WTC11 (cell line): ENCODE measurements around the gene AHR. TPM values are rescaled to one million over a fixed set of nuclear protein-coding genes. Genes with fewer than 3 reads are reported as not detected.

Experiments used
- ATAC-seq: fragments of 200-7000 bp; cut with Tn5 transposase; 2 replicates; pipeline ENCODE4 v1.10.0; 2021; ENCODE audit warnings: mild to moderate bottlenecking, moderate library complexity
- CTCF ChIA-PET: fragments of 300-600 bp; sonication (Branson Sonifier 250); formaldehyde crosslinking; loops from one replicate; lab custom pipeline; 2021; ENCODE audit warnings: antibody characterized with exemption; lab: Charles Lee
- POLR2A ChIA-PET: fragments of 350-600 bp; sonication (Branson Sonifier 250); formaldehyde crosslinking; loops from one replicate; lab custom pipeline; 2021; ENCODE audit warnings: antibody characterized with exemption; lab: Charles Lee
- DNase-seq: peaks from one replicate; pipeline ENCODE4 v3.0.0; 2021; ENCODE audit warnings: low spot score
- H3K27ac Mint-ChIP-seq: 2 replicates; pipeline ENCODE4 v1.8.0; 2021; ENCODE audit warnings: mixed read lengths
- H3K27me3 Mint-ChIP-seq: 2 replicates; pipeline ENCODE4 v1.8.0; 2021; ENCODE audit warnings: low read depth, mild to moderate bottlenecking, moderate library complexity, mixed read lengths
- H3K36me3 Mint-ChIP-seq: 2 replicates; pipeline ENCODE4 v1.8.0; 2021; ENCODE audit warnings: mixed read lengths
- H3K4me1 Mint-ChIP-seq: 2 replicates; pipeline ENCODE4 v1.8.0; 2022; ENCODE audit warnings: mixed read lengths
- H3K4me3 Mint-ChIP-seq: 2 replicates; pipeline ENCODE4 v1.8.0; 2021; ENCODE audit warnings: mild to moderate bottlenecking, moderate library complexity, mixed read lengths
- H3K9me3 Mint-ChIP-seq: 2 replicates; pipeline ENCODE4 v1.8.0; 2021; ENCODE audit warnings: mixed read lengths
- ARID4B ChIP-seq: sonication (generic); formaldehyde crosslinking; IDR thresholded peaks from 2 replicates; pipeline ENCODE4 v1.8.0; 2023; ENCODE audit warnings: missing genetic modification reagents, mild to moderate bottlenecking, borderline replicate concordance
- CBFB ChIP-seq: sonication (generic); formaldehyde crosslinking; IDR thresholded peaks from 2 replicates; pipeline ENCODE4 v1.8.1; 2022; ENCODE audit warnings: mild to moderate bottlenecking, low read depth, missing genetic modification reagents
- CREB1 ChIP-seq: sonication (generic); formaldehyde crosslinking; IDR thresholded peaks from 2 replicates; pipeline ENCODE4 v1.8.0; 2023; ENCODE audit warnings: mild to moderate bottlenecking, missing genetic modification reagents
- CREM ChIP-seq: sonication (generic); formaldehyde crosslinking; IDR thresholded peaks from 2 replicates; pipeline ENCODE4 v1.8.1; 2022; ENCODE audit warnings: mild to moderate bottlenecking, missing genetic modification reagents, moderate library complexity
- FOXP1 ChIP-seq: sonication (generic); formaldehyde crosslinking; IDR thresholded peaks from 2 replicates; pipeline ENCODE4 v1.8.0; 2022; ENCODE audit warnings: missing genetic modification reagents, mild to moderate bottlenecking, moderate library complexity, borderline replicate concordance
- GABPB1 ChIP-seq: sonication (generic); formaldehyde crosslinking; IDR thresholded peaks from 2 replicates; pipeline ENCODE4 v1.8.1; 2023; ENCODE audit warnings: mild to moderate bottlenecking, missing genetic modification reagents
- GRHL2 ChIP-seq: fragments of 250-450 bp; sonication (Bioruptor Pico); IDR thresholded peaks from 2 replicates; pipeline ENCODE4 v1.8.0; 2022; ENCODE audit warnings: mild to moderate bottlenecking, moderate library complexity; ENCODE audit not compliant: insufficient replicate concordance, severe bottlenecking
- IRF1 ChIP-seq: sonication (generic); formaldehyde crosslinking; IDR thresholded peaks from 2 replicates; pipeline ENCODE4 v1.8.0; 2023; ENCODE audit warnings: missing genetic modification reagents
- MXD4 ChIP-seq: fragments of 250-450 bp; sonication (Bioruptor Pico); IDR thresholded peaks from 2 replicates; pipeline ENCODE4 v1.8.0; 2021; ENCODE audit warnings: mild to moderate bottlenecking, moderate library complexity, borderline replicate concordance
- NFYB ChIP-seq: sonication (generic); formaldehyde crosslinking; conservative IDR thresholded peaks from 2 replicates; pipeline ENCODE4 v1.8.0; 2022; ENCODE audit warnings: low read depth, missing genetic modification reagents
- NR3C1 ChIP-seq: sonication (generic); formaldehyde crosslinking; conservative IDR thresholded peaks from 2 replicates; pipeline ENCODE4 v1.8.1; 2023; ENCODE audit warnings: low read depth, mild to moderate bottlenecking, missing genetic modification reagents
- OVOL2 ChIP-seq: fragments of 250-450 bp; sonication (Bioruptor Pico); IDR thresholded peaks from 2 replicates; pipeline ENCODE4 v1.9.0; 2021; ENCODE audit warnings: mild to moderate bottlenecking, borderline replicate concordance
- SMAD3 ChIP-seq: sonication (generic); formaldehyde crosslinking; IDR thresholded peaks from 2 replicates; pipeline ENCODE4 v1.8.0; 2022; ENCODE audit warnings: missing genetic modification reagents, mild to moderate bottlenecking, borderline replicate concordance
- SMAD4 ChIP-seq: sonication (generic); formaldehyde crosslinking; IDR thresholded peaks from 2 replicates; pipeline ENCODE4 v1.8.0; 2022; ENCODE audit warnings: mild to moderate bottlenecking, missing genetic modification reagents
- SP1 ChIP-seq: sonication (generic); formaldehyde crosslinking; conservative IDR thresholded peaks from 2 replicates; pipeline ENCODE4 v1.8.1; 2022; ENCODE audit warnings: missing genetic modification reagents
- ZBTB21 ChIP-seq: sonication (generic); formaldehyde crosslinking; IDR thresholded peaks from 2 replicates; pipeline ENCODE4 v1.8.1; 2023; ENCODE audit warnings: mild to moderate bottlenecking, missing genetic modification reagents, borderline replicate concordance
- ZMAT4 ChIP-seq: fragments of 250-450 bp; sonication (Bioruptor Pico); IDR thresholded peaks from 2 replicates; pipeline ENCODE4 v1.9.0; 2021; ENCODE audit warnings: mild to moderate bottlenecking
- ZNF219 ChIP-seq: sonication (generic); formaldehyde crosslinking; IDR thresholded peaks from 2 replicates; pipeline ENCODE4 v1.8.0; 2023; ENCODE audit warnings: missing genetic modification reagents, mild to moderate bottlenecking, borderline replicate concordance
- ZNF423 ChIP-seq: fragments of 250-450 bp; sonication (Bioruptor Pico); IDR thresholded peaks from 2 replicates; pipeline ENCODE4 v2.1.2; 2022; ENCODE audit warnings: mild to moderate bottlenecking, moderate library complexity
- total RNA-seq: library from RNA; stranded (reverse); gene quantifications from 3 replicates; pipeline ENCODE4 v1.2.3, GENCODE V29; 2021
- TF ChIP-seq, protein P1 (sequence below): sonication (generic); formaldehyde crosslinking; IDR thresholded peaks from 2 replicates; pipeline ENCODE4 v1.8.1; 2023; ENCODE audit warnings: mild to moderate bottlenecking, missing genetic modification reagents
- TF ChIP-seq, protein P2 (sequence below): sonication (generic); formaldehyde crosslinking; IDR thresholded peaks from 2 replicates; pipeline ENCODE4 v1.8.0; 2022; ENCODE audit warnings: mild to moderate bottlenecking, missing genetic modification reagents

AHR gene
- total RNA-seq, 1 experiment from 2014 or later: 5.8 TPM

DNA sequence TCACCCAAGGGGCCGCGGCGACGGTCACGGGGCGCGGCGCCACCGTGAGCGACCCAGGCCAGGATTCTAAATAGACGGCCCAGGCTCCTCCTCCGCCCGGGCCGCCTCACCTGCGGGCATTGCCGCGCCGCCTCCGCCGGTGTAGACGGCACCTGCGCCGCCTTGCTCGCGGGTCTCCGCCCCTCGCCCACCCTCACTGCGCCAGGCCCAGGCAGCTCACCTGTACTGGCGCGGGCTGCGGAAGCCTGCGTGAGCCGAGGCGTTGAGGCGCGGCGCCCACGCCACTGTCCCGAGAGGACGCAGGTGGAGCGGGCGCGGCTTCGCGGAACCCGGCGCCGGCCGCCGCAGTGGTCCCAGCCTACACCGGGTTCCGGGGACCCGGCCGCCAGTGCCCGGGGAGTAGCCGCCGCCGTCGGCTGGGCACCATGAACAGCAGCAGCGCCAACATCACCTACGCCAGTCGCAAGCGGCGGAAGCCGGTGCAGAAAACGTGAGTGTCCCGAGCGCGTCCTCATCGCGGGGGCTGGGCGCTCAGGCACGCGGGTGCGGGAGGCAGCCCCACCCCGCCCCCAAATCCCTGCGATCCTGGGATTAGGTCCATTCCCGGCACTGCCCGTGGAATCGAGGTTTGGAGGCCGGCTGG is 509 bp downstream of the AHR start (continued):
- TF ChIP-seq ARID4B (CRISPR knock-in tag) (peak; percentile 30; the same call in 1 of the 2 replicates), CREB1 (CRISPR knock-in tag) (0 out of 2 replicates have a peak, but pooled peaks have one; percentile 25), SMAD4 (CRISPR knock-in tag) (no peak), CBFB (peak; percentile 28; the same call in 1 of the 2 replicates)
- TF ChIP-seq, protein P1, sequence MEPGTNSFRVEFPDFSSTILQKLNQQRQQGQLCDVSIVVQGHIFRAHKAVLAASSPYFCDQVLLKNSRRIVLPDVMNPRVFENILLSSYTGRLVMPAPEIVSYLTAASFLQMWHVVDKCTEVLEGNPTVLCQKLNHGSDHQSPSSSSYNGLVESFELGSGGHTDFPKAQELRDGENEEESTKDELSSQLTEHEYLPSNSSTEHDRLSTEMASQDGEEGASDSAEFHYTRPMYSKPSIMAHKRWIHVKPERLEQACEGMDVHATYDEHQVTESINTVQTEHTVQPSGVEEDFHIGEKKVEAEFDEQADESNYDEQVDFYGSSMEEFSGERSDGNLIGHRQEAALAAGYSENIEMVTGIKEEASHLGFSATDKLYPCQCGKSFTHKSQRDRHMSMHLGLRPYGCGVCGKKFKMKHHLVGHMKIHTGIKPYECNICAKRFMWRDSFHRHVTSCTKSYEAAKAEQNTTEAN (CRISPR knock-in tag): 0 out of 2 replicates have a peak, but pooled peaks have one; percentile 38

GRCh38 chr7:17299483-17299991 is 1.1 kb downstream of the AHR start:
- Mint-ChIP-seq H3K4me1 (peaks cover 30% of the 10 kb centered on the region), H3K4me3 (peak overlapping the region; percentile 91)
- no peak for ATAC-seq
- no peak for TF ChIP-seq SMAD3 (CRISPR knock-in tag)
- no peak for TF ChIP-seq OVOL2 (CRISPR knock-in tag)
- TF ChIP-seq ZNF423 (CRISPR knock-in tag): no peak
- TF ChIP-seq IRF1 (CRISPR knock-in tag): no peak
- no peak for TF ChIP-seq NR3C1 (CRISPR knock-in tag)
- TF ChIP-seq, protein P2, sequence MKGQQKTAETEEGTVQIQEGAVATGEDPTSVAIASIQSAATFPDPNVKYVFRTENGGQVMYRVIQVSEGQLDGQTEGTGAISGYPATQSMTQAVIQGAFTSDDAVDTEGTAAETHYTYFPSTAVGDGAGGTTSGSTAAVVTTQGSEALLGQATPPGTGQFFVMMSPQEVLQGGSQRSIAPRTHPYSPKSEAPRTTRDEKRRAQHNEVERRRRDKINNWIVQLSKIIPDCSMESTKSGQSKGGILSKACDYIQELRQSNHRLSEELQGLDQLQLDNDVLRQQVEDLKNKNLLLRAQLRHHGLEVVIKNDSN (CRISPR knock-in tag): no peak
- no peak for TF ChIP-seq GRHL2 (CRISPR knock-in tag)
- TF ChIP-seq FOXP1 (CRISPR knock-in tag): no peak
- TF ChIP-seq ZNF219: no peak
- TF ChIP-seq CREM (CRISPR knock-in tag): no peak
- TF ChIP-seq, all 79 proteins: peak for 0
- CTCF ChIA-PET: no interaction called here
- Mint-ChIP-seq H3K9me3 (peaks cover 11% of the 10 kb centered on the region), H3K27ac (peak overlapping the region; percentile 76), H3K36me3 (peaks cover 3% of the 10 kb centered on the region), H3K27me3 (peaks cover 11% of the 10 kb centered on the region; the same call in 1 of the 2 replicates)
- POLR2A ChIA-PET: no interaction called here
- no peak for DNase-seq

GRCh38 chr7:17300012-17300411 is 1.6 kb downstream of the AHR start:
- TF ChIP-seq ZNF219 (no peak), ZMAT4 (no peak), NFYB (CRISPR knock-in tag) (no peak), MXD4 (no peak), GABPB1 (CRISPR knock-in tag) (no peak), ZBTB21 (no peak), SP1 (no peak)
- CTCF ChIA-PET: no interaction called here
- ATAC-seq (no peak), DNase-seq (no peak)
- peaks cover 11% of the 10 kb centered on the region; the same call in 1 of the 2 replicates for H3K27me3 Mint-ChIP-seq
- peak overlapping the region; percentile 91 for H3K4me3 Mint-ChIP-seq
- peaks cover 34% of the 10 kb centered on the region for H3K4me1 Mint-ChIP-seq
- POLR2A ChIA-PET: no interaction called here
- H3K27ac Mint-ChIP-seq: no peak overlapping the region
- H3K9me3 Mint-ChIP-seq: peaks cover 11% of the 10 kb centered on the region
- H3K36me3 Mint-ChIP-seq: peaks cover 3% of the 10 kb centered on the region
